Measurements from ENCODE around the gene COPE. TPM values are rescaled to one million over a fixed set of nuclear protein-coding genes. Genes with fewer than 3 reads are reported as not detected.

The COPE gene
- total RNA-seq, 1 experiment from 2014 or later: 207 TPM

DNA sequence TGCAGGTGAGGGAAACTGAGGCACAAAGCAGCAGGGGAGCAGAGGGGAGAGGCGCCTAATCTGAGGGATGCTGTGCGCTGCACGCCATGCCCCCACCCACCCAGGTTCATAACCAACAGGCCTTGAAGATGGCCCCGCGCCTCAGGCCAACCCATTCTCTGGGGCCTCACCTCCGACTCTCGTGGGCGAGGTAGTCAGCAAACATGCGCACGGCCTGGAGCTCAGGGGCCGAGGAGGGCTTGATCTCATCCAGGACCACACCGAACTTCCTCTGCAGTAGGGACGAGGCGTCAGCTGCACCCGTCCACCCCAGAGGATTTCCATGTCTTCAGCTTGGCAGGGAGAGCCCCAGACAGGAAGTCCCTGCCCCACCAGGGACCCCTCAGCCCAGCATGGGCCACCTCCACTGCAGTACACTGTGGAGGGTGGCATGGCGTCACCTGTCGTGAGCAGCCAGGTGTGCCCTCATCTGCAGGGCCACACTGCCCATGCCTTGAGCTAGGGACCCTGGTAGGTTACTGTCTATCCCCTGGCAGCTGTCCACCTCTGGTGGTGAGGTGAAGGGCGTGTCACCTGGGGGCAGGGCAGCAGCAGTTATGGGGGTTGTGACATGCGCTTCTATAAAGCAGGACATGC, 8.3 kb downstream of the COPE start:
- no peak for DNase-seq
- Histone ChIP-seq H3K4me3 (ENCODE audit: low read depth, low read length) (no peak overlapping the region), H3K9me3 (no peaks in the 10 kb centered on the region), H3K4me1 (no peaks in the 10 kb centered on the region), H3K27me3 (replicated peaks; ENCODE audit: control insufficient read depth, insufficient read depth, low read length) (no peaks in the 10 kb centered on the region), H3K36me3 (ENCODE audit: control insufficient read depth, insufficient read depth, low read length) (no peaks in the 10 kb centered on the region)
- Mint-ChIP-seq H3K4me1 (ENCODE audit: low read depth, unreplicated experiment) (no peaks in the 10 kb centered on the region), H3K36me3 (ENCODE audit: insufficient read depth, unreplicated experiment) (peaks cover 50% of the 10 kb centered on the region), H3K4me3 (ENCODE audit: unreplicated experiment) (no peak overlapping the region), H3K9me3 (ENCODE audit: unreplicated experiment) (no peaks in the 10 kb centered on the region), H3K27ac (ENCODE audit: unreplicated experiment) (no peak overlapping the region), H3K27me3 (ENCODE audit: insufficient read depth, unreplicated experiment) (no peaks in the 10 kb centered on the region)
- POLR2A ChIA-PET: no interaction called here
- no TSS peak for BruUV-seq (replicated peaks)
- CTCF ChIA-PET: no interaction called here
- intact Hi-C loops (cut with micrococcal nuclease; ENCODE audit: unreplicated experiment): no loop called here
- TF ChIP-seq, protein P1, sequence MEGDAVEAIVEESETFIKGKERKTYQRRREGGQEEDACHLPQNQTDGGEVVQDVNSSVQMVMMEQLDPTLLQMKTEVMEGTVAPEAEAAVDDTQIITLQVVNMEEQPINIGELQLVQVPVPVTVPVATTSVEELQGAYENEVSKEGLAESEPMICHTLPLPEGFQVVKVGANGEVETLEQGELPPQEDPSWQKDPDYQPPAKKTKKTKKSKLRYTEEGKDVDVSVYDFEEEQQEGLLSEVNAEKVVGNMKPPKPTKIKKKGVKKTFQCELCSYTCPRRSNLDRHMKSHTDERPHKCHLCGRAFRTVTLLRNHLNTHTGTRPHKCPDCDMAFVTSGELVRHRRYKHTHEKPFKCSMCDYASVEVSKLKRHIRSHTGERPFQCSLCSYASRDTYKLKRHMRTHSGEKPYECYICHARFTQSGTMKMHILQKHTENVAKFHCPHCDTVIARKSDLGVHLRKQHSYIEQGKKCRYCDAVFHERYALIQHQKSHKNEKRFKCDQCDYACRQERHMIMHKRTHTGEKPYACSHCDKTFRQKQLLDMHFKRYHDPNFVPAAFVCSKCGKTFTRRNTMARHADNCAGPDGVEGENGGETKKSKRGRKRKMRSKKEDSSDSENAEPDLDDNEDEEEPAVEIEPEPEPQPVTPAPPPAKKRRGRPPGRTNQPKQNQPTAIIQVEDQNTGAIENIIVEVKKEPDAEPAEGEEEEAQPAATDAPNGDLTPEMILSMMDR (IDR thresholded peaks at IDR 0.05; ENCODE audit: insufficient read depth in 1 of 2, low read depth in 1 of 2, low read length in 1 of 2, severe bottlenecking in 1 of 2, unreplicated experiment in 1 of 2): no peak

DNA sequence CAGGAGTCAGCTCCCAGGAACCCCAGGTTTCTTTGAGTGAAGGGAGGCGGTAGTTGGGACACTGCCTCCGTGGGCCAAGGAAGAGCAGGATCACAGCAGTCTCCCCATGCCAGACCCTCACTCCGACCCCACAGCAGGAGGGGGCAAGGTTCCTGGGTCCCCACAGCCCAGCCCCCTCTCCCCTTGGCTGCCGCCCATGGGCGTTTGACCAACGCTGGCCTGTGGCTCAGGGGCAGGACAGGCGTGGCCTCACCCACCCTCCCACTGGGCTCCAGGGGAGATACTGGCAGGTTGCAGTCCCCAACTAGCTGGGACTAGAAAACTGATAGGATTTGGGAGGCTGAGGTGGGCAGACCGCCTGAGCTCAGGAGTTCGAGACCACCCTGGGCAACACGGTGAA, 9.2 kb downstream of the COPE start:
- Mint-ChIP-seq H3K4me1 (ENCODE audit: low read depth, unreplicated experiment) (no peaks in the 10 kb centered on the region), H3K4me3 (ENCODE audit: unreplicated experiment) (no peak overlapping the region), H3K36me3 (ENCODE audit: insufficient read depth, unreplicated experiment) (peaks cover 49% of the 10 kb centered on the region), H3K27me3 (ENCODE audit: insufficient read depth, unreplicated experiment) (no peaks in the 10 kb centered on the region), H3K9me3 (ENCODE audit: unreplicated experiment) (no peaks in the 10 kb centered on the region), H3K27ac (ENCODE audit: unreplicated experiment) (no peak overlapping the region)
- no peak overlapping the region for H3K4me3 ChIP-seq (ENCODE audit: low read depth, low read length)
- no TSS peak for BruUV-seq (replicated peaks)
- ChIA-PET POLR2A (no interaction called here), CTCF (no interaction called here)
- H3K27me3 ChIP-seq (replicated peaks; ENCODE audit: control insufficient read depth, insufficient read depth, low read length): no peaks in the 10 kb centered on the region
- H3K9me3 ChIP-seq: no peaks in the 10 kb centered on the region
- DNase-seq: no peak
- TF ChIP-seq, protein P1 (IDR thresholded peaks at IDR 0.05; ENCODE audit: insufficient read depth in 1 of 2, low read depth in 1 of 2, low read length in 1 of 2, severe bottlenecking in 1 of 2, unreplicated experiment in 1 of 2): no peak
- H3K4me1 ChIP-seq: no peaks in the 10 kb centered on the region
- no peaks in the 10 kb centered on the region for H3K36me3 ChIP-seq (ENCODE audit: control insufficient read depth, insufficient read depth, low read length)
- intact Hi-C loops (cut with micrococcal nuclease; ENCODE audit: unreplicated experiment): no loop called here

DNA sequence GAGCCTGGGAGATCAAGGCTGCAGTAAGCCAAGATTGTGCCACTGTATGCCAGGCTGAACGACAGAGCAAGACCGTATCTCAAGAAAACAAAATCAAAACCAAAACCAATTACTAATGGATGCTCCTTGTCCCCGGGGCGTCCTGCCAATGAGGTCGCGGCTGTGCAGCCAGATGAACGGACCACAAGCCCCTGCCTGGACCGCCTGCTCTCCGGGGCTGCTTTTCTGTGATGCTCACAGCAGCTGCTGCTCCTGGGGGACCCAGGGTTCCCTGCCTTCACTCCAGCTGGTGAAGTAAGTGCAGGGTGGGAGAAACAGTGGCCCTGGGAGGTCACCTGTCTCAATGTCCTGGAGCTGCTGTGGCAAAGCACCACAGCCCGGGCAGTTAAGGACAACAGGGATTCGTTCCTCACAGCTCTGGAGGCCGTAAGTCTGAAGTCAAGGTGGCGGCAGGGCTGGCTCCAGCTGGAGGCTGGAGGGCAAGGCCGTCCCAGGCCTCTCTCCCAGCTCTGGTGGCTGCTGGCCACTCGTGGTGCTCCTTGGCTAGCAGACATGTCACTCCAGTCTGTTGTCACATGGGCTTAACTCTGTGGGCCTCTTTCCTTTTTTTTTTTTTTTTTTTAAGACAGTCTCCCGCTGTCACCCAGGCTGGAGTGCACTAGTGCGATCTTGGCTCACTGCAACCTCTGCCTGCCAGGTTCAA, 10.1 kb downstream of the COPE start:
- no peaks in the 10 kb centered on the region for H3K9me3 ChIP-seq
- ChIA-PET POLR2A (no interaction called here), CTCF (no interaction called here)
- H3K4me1 Mint-ChIP-seq (ENCODE audit: low read depth, unreplicated experiment): no peaks in the 10 kb centered on the region
- no peaks in the 10 kb centered on the region for H3K27me3 ChIP-seq (replicated peaks; ENCODE audit: control insufficient read depth, insufficient read depth, low read length)
- no peaks in the 10 kb centered on the region for H3K36me3 ChIP-seq (ENCODE audit: control insufficient read depth, insufficient read depth, low read length)
- no peak overlapping the region for H3K4me3 Mint-ChIP-seq (ENCODE audit: unreplicated experiment)
- H3K36me3 Mint-ChIP-seq (ENCODE audit: insufficient read depth, unreplicated experiment): peaks cover 42% of the 10 kb centered on the region
- intact Hi-C loops (cut with micrococcal nuclease; ENCODE audit: unreplicated experiment): no loop called here
- no peaks in the 10 kb centered on the region for H3K9me3 Mint-ChIP-seq (ENCODE audit: unreplicated experiment)
- TF ChIP-seq, protein P1 (IDR thresholded peaks at IDR 0.05; ENCODE audit: insufficient read depth in 1 of 2, low read depth in 1 of 2, low read length in 1 of 2, severe bottlenecking in 1 of 2, unreplicated experiment in 1 of 2): no peak
- no peak for DNase-seq
- H3K27ac Mint-ChIP-seq (ENCODE audit: unreplicated experiment): no peak overlapping the region
- no peaks in the 10 kb centered on the region for H3K4me1 ChIP-seq
- no peaks in the 10 kb centered on the region for H3K27me3 Mint-ChIP-seq (ENCODE audit: insufficient read depth, unreplicated experiment)
- H3K4me3 ChIP-seq (ENCODE audit: low read depth, low read length): no peak overlapping the region
- no TSS peak for BruUV-seq (replicated peaks)

Measured in Caco-2 (cell line).